Epithelial cell of esophagus (primary cell): ENCODE results near the gene MAST1.

Experiments
- DNase-seq: peaks from one replicate; pipeline ENCODE4 v3.0.0; 2010; ENCODE audit warnings: low read depth
- H3K4me3 ChIP-seq: 2 replicates; pipeline ENCODE4 v1.5.1; 2011; ENCODE audit warnings: mild to moderate bottlenecking, low read length, control low read depth
- TF ChIP-seq, protein P1 (sequence below): IDR thresholded peaks from 2 replicates; pipeline ENCODE4 v1.5.1; 2011; ENCODE audit warnings: low read depth, mild to moderate bottlenecking, low read length, control low read depth, inconsistent platforms; ENCODE audit not compliant: insufficient read depth; ENCODE audit errors: missing control alignments

MAST1 gene

DNA sequence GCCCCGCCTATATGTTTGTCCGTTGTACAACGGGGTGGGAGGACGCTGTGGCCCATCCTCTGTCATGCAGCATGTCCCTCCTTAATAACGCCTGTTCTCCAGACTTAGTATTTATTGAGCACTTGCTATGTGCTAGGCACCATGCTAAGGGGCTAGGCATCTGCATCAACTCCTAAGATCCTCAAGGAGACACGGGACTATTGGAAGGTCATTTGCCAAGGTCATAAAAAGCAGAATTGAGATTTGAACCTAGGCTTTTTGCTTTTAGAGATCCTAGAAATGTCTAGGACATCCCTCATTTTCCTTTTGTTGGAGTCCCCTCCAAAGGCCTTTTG lies 1.8 kb upstream of the MAST1 start:
- DNase-seq: no peak
- no peak overlapping the region for H3K4me3 ChIP-seq
- TF ChIP-seq, protein P1, sequence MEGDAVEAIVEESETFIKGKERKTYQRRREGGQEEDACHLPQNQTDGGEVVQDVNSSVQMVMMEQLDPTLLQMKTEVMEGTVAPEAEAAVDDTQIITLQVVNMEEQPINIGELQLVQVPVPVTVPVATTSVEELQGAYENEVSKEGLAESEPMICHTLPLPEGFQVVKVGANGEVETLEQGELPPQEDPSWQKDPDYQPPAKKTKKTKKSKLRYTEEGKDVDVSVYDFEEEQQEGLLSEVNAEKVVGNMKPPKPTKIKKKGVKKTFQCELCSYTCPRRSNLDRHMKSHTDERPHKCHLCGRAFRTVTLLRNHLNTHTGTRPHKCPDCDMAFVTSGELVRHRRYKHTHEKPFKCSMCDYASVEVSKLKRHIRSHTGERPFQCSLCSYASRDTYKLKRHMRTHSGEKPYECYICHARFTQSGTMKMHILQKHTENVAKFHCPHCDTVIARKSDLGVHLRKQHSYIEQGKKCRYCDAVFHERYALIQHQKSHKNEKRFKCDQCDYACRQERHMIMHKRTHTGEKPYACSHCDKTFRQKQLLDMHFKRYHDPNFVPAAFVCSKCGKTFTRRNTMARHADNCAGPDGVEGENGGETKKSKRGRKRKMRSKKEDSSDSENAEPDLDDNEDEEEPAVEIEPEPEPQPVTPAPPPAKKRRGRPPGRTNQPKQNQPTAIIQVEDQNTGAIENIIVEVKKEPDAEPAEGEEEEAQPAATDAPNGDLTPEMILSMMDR: no peak

DNA sequence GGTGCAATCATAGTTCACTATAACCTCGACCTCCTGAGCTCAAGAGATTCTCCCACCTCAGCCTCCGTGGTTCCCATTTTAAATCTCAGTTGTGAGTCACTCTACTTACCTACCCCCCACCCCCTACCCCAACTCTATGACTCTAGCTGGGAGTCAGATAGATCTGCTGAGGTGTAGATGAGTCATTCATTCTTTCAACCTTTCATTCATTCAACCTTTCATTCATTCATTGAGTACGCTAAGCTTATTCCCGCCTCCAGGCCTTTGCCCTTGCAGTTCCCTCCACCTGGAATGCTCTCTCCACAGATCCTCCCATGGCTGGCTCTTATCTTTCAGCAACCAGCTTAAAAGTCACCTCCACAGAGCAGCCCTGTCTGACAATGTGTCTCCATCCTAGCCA lies 1.1 kb upstream of the MAST1 start:
- no peak overlapping the region for H3K4me3 ChIP-seq
- TF ChIP-seq, protein P1: no peak
- DNase-seq: peak; percentile 72

DNA sequence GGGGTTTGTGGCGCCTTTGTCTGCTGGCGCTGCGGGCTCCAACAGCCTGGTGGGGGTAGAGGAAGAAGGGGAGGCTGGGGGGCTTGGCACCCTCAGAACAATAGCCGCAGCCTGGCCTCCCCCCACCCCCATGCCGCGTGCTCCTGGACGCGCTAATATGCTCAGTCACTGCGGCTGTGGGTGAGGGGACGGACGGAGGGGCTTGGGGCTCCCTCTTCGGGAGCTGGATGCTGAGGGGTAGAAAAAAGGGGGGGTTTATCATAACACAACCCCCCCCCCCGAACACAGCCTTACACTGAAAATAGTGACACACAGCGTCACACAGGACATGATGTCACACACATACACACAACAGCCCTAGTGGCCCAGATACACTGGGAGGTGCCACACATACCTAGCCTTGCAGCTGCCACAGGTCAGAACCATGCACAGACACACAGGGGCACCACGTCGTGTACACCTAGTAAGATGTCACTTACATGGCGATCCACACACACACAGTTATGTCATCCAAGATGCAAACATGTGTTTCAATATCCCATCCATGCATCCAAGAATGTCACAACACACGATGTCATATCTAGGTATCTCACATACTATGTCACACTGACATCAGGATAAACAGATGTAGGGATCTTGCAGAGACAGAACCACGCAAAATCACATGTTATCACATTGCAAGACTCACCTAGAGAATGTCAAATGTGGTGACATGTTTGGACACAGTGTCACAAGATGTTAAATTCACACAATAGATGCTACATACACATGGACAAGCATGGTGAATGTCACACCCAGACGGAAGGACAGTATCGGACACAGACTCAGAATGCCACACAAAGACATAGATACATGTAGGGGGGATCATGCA lies 806 bp downstream of the MAST1 start:
- TF ChIP-seq, protein P1: no peak
- no peak for DNase-seq
- H3K4me3 ChIP-seq: no peak overlapping the region

DNA sequence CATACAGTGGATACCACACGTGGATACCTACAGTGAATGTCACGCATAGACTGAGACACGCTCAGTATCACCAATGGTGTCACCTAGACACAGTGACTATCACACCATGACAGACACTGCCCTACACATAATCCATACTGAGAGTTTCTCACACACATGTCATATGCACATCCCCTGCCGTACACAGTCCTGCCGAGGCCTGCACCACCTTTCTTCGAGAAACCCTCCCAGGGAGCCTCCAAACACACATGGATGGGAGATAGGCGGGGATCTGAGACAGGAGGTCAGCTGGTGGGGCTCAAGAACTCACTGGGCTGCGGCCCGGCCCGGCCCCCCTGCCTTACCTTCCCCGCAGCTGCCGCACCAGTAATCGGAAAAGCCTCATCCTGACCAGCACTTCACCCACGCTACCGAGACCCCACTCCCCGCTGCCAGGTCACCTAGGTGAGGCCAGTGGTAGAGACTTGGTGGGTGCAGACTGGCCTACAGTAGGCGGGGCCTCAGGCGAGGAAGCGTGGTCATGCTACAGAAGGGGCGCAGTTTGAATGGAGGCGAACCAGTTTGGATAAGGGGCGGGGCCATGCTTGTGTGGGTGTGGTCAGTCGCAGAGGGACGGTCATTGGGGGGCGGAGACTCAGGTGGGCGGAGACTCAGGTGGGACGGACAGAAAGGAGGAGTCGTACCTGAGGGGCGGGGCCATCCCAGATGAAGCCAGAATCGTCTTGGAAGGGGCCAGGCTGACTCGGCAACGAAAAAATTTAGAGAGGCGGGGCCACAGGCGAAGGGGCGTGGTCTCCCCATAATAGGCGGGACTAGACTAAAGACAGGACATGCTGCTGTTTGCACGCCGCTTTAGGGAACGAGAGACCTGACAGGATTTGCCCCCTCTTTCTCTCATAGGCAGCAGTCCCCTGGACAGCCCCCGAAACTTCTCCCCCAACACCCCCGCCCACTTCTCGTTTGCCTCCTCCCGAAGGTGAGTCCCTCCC lies 2.1 kb downstream of the MAST1 start:
- TF ChIP-seq, protein P1: no peak
- peak; percentile 96 for DNase-seq
- H3K4me3 ChIP-seq: peak overlapping the region; percentile 21

DNA sequence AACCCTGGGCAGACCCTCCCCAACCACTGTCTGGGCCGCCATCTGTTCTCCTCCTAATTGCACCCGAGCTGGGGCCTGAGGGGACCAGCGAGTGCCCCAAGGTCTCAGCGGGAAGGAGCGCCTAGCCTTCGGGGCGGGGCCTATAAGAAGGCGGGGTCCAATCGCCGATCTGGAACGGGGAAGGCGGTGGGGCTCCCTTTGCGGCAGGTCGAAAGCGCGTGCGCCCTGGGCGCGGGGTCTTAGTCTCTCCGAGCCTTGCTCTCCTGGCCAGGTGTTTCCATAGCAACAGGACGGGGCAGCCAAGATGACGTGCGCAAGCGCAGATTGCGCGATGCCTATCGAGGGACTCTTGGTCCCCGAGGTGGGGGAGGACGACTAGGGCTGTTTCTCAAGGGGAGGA lies 2.8 kb downstream of the MAST1 start:
- DNase-seq: peak; percentile 24
- peak overlapping the region; percentile 21 for H3K4me3 ChIP-seq
- TF ChIP-seq, protein P1: no peak

DNA sequence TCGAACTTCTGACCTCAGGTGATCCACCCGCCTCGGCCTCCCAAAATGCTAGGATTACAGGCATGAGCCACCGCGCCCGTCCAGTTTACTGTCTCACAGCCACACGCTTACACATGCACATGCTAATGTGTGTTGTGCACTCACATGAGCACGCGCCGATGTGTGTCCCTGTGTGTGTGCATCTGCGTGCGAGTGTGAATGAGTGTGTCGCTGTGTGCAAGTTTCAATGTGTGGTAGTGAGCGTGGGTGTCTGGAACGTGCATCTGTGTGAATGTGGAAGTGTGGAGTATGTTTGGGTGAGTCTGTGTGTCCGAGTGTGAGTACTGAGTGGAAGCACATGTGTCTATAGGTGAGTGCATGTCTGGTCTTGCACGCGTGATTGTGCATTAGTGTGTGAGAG lies 4.2 kb downstream of the MAST1 start:
- no peak for DNase-seq
- TF ChIP-seq, protein P1: no peak
- no peak overlapping the region for H3K4me3 ChIP-seq
